Endodermal cell (in vitro differentiated cells): ENCODE data around the gene CDHR3. TPM values are rescaled to one million over a fixed set of nuclear protein-coding genes. Genes with fewer than 3 reads are reported as not detected.

Experiments used
- DNase-seq: peaks from one replicate; pipeline ENCODE4 v3.0.0-alpha.2; 2017
- H3K27ac ChIP-seq: 2 replicates; pipeline ENCODE4 v1.5.1; 2013; ENCODE audit warnings: mild to moderate bottlenecking, low read depth, low read length, moderate library complexity
- H3K27me3 ChIP-seq: 2 replicates; pipeline ENCODE4 v1.6.1; 2013; ENCODE audit warnings: mild to moderate bottlenecking, low read length, moderate library complexity; ENCODE audit not compliant: insufficient read depth, control insufficient read depth, poor library complexity, severe bottlenecking
- H3K36me3 ChIP-seq: 2 replicates; pipeline ENCODE4 v1.7.0; 2013; ENCODE audit warnings: mild to moderate bottlenecking, low read length, moderate library complexity; ENCODE audit not compliant: control insufficient read depth, insufficient read depth
- H3K4me1 ChIP-seq: one replicate; pipeline ENCODE4 v1.7.0; 2013; ENCODE audit warnings: low read length; ENCODE audit not compliant: control insufficient read depth, insufficient read depth
- H3K4me3 ChIP-seq: 2 replicates; pipeline ENCODE4 v1.5.1; 2013; ENCODE audit warnings: mild to moderate bottlenecking, low read length, moderate library complexity
- H3K9ac ChIP-seq: 2 replicates; pipeline ENCODE4 v1.6.1; 2013; ENCODE audit warnings: mild to moderate bottlenecking, low read length, moderate library complexity; ENCODE audit not compliant: poor library complexity, severe bottlenecking; ENCODE audit errors: extremely low read depth
- H3K9me3 ChIP-seq: 2 replicates; pipeline ENCODE4 v1.6.1; 2013; ENCODE audit warnings: mild to moderate bottlenecking, low read length, moderate library complexity; ENCODE audit not compliant: control insufficient read depth
- H3K27ac Mint-ChIP-seq: 2 replicates; pipeline ENCODE4 v1.8.0; 2020; ENCODE audit warnings: mixed read lengths
- H3K27me3 Mint-ChIP-seq: 2 replicates; pipeline ENCODE4 v1.8.0; 2021; ENCODE audit warnings: mild to moderate bottlenecking, mixed read lengths; ENCODE audit not compliant: insufficient read depth
- H3K36me3 Mint-ChIP-seq: 2 replicates; pipeline ENCODE4 v1.8.0; 2020; ENCODE audit warnings: low read depth, mixed read lengths
- H3K4me1 Mint-ChIP-seq: 2 replicates; pipeline ENCODE4 v1.8.0; 2020; ENCODE audit warnings: mixed read lengths
- H3K4me3 Mint-ChIP-seq: 2 replicates; pipeline ENCODE4 v1.8.0; 2020; ENCODE audit warnings: mild to moderate bottlenecking, moderate library complexity, mixed read lengths
- H3K9me3 Mint-ChIP-seq: 2 replicates; pipeline ENCODE4 v1.8.0; 2020; ENCODE audit warnings: mild to moderate bottlenecking, mixed read lengths
- WGBS, 2 experiments: methylation state at CpG; one replicate each; pipeline versions ENCODE4 v1.1.5 to v1.1.7; 2013; ENCODE audit warnings: missing lambda C conversion rate in 2 of 2, mixed read lengths in 1 of 2; ENCODE audit not compliant: insufficient coverage in 1 of 2, insufficient read length in 1 of 2; 5-methylcytosine and 5-hydroxymethylcytosine counted together
- total RNA-seq, 2 donors: library from RNA; stranded (reverse); fragmentation: NEBNext Ultra II Directional in 1 of 2; extraction: Animal tissue kit (Norgen Biotek cat#: 25700) in 1 of 2; gene quantifications; 2 replicates in 1 of 2; 3 replicates in 1 of 2; pipeline ENCODE4 v1.2.1, GENCODE V29; 2021
- TF ChIP-seq, protein P1 (sequence below): fragments of 200-600 bp; sonication (generic); conservative IDR thresholded peaks from 2 replicates; pipeline ENCODE4 v1.5.0; 2021; ENCODE audit warnings: antibody characterized with exemption, mild to moderate bottlenecking

CDHR3 gene
- total RNA-seq, 2 donors from 2014 or later, result 7.5 to 16.1 TPM

DNA sequence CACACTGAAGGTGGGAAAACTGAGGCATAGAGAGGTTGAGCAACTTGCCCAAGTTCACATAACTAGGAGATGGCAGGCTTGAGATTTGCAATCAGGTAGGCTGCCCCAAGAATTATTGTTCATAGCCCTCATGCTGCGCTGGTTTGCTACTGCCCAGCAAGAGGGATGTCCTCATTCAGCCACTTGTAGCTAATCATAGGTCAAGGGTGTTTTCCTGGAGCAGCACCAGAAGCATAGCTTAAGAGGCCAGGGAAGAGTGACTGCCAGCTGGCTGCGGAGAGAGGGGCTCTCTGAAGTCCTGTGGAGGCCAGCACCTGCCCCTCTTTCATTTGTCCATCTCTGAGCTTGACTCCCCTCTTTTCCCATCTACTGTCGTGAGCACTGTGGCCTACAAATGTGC is 15.0 kb downstream of the CDHR3 start:
- H3K4me3 Mint-ChIP-seq, result no peak overlapping the region
- Histone ChIP-seq H3K4me1 (no peaks in the 10 kb centered on the region), H3K27ac (no peak overlapping the region), H3K36me3 (no peaks in the 10 kb centered on the region), H3K9ac (no peak overlapping the region), H3K27me3 (no peaks in the 10 kb centered on the region), H3K4me3 (no peak overlapping the region), H3K9me3 (no peaks in the 10 kb centered on the region)
- DNase-seq, result no peak
- no peak overlapping the region for H3K27ac Mint-ChIP-seq
- H3K27me3 Mint-ChIP-seq, result peaks cover 2% of the 10 kb centered on the region
- H3K4me1 Mint-ChIP-seq, result peaks cover 23% of the 10 kb centered on the region
- TF ChIP-seq, protein P1, sequence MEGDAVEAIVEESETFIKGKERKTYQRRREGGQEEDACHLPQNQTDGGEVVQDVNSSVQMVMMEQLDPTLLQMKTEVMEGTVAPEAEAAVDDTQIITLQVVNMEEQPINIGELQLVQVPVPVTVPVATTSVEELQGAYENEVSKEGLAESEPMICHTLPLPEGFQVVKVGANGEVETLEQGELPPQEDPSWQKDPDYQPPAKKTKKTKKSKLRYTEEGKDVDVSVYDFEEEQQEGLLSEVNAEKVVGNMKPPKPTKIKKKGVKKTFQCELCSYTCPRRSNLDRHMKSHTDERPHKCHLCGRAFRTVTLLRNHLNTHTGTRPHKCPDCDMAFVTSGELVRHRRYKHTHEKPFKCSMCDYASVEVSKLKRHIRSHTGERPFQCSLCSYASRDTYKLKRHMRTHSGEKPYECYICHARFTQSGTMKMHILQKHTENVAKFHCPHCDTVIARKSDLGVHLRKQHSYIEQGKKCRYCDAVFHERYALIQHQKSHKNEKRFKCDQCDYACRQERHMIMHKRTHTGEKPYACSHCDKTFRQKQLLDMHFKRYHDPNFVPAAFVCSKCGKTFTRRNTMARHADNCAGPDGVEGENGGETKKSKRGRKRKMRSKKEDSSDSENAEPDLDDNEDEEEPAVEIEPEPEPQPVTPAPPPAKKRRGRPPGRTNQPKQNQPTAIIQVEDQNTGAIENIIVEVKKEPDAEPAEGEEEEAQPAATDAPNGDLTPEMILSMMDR, result no peak
- no peaks in the 10 kb centered on the region for H3K9me3 Mint-ChIP-seq
- WGBS, 2 experiments, result 93 to 100% methylated on average over 1 to 3 of the region's 3 CpGs
- no peaks in the 10 kb centered on the region for H3K36me3 Mint-ChIP-seq

DNA sequence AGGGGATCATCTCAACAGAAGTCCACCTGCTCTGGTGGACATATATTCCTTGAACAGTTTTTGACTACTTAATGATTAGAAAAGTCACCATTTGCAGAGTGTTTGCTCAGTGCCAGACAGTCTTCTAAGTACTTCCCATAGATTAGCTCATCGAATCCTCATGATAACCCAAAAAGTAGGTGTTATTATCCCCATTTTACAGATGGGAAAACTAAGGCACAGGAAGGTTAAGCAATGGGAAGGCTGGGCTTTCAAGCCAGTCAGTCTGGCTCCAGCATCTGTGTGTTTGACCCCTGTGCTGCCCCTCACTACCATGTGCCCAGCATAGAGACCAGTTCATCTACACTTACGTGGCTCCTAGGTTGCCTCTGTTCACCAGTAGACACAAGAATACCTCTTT is 15.9 kb downstream of the CDHR3 start:
- peaks cover 22% of the 10 kb centered on the region for H3K4me1 Mint-ChIP-seq
- H3K9me3 Mint-ChIP-seq, result no peaks in the 10 kb centered on the region
- H3K4me1 ChIP-seq, result no peaks in the 10 kb centered on the region
- no peaks in the 10 kb centered on the region for H3K9me3 ChIP-seq
- 93 to 100% methylated on average over 2 of the region's 2 CpGs for WGBS, 2 experiments
- no peak for DNase-seq
- no peaks in the 10 kb centered on the region for H3K27me3 ChIP-seq
- no peaks in the 10 kb centered on the region for H3K36me3 Mint-ChIP-seq
- no peaks in the 10 kb centered on the region for H3K27me3 Mint-ChIP-seq
- TF ChIP-seq, protein P1, result no peak
- H3K27ac Mint-ChIP-seq, result no peak overlapping the region
- H3K9ac ChIP-seq, result no peak overlapping the region
- no peaks in the 10 kb centered on the region for H3K36me3 ChIP-seq
- H3K4me3 ChIP-seq, result no peak overlapping the region
- no peak overlapping the region for H3K27ac ChIP-seq
- no peak overlapping the region for H3K4me3 Mint-ChIP-seq

DNA sequence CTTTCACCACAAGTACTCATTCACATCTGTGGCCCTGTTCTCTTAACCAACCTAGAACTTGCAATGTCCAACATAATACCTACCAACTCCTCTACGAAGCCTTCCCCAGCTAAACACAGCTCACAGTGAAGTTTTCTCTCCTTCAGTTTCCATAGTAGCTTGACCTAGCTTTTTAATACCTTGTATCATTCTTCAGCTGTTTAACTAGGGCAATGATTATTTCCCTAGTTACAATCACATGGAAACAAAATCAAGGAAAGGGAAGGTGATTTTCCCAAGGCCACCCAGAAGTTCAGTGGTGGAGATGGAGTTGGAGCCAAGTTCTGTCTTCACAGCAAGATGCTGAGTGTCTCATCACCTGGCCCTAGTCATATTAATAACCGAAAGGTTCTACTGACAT is 16.3 kb downstream of the CDHR3 start:
- Histone ChIP-seq H3K4me1 (no peaks in the 10 kb centered on the region), H3K4me3 (no peak overlapping the region), H3K9me3 (no peaks in the 10 kb centered on the region), H3K27me3 (no peaks in the 10 kb centered on the region), H3K36me3 (no peaks in the 10 kb centered on the region), H3K27ac (no peak overlapping the region), H3K9ac (no peak overlapping the region)
- Mint-ChIP-seq H3K4me3 (no peak overlapping the region), H3K4me1 (peaks cover 18% of the 10 kb centered on the region), H3K36me3 (no peaks in the 10 kb centered on the region), H3K9me3 (no peaks in the 10 kb centered on the region), H3K27ac (no peak overlapping the region), H3K27me3 (no peaks in the 10 kb centered on the region)
- no peak for DNase-seq
- 86 to 97% methylated on average over 1 to 2 of the region's 2 CpGs for WGBS, 2 experiments
- TF ChIP-seq, protein P1, result no peak
